C4-2B (cell line): Measurements from ENCODE around the gene SCFD2.
"Not testable (repeated sequence)": the region's sequence is repeated elsewhere in the genome, so short reads cannot be mapped to it uniquely, and the experiment has no call there.

ENCODE experiments used
- ZFX ChIP-seq: fragments of 450-650 bp; IDR thresholded peaks from 2 replicates; pipeline ENCODE4 v1.6.1; 2017
- TF ChIP-seq, protein P1 (sequence below): fragments of 450-650 bp; conservative IDR thresholded peaks from 2 replicates; pipeline ENCODE4 v1.5.1; 2017; ENCODE audit warnings: mild to moderate bottlenecking

DNA sequence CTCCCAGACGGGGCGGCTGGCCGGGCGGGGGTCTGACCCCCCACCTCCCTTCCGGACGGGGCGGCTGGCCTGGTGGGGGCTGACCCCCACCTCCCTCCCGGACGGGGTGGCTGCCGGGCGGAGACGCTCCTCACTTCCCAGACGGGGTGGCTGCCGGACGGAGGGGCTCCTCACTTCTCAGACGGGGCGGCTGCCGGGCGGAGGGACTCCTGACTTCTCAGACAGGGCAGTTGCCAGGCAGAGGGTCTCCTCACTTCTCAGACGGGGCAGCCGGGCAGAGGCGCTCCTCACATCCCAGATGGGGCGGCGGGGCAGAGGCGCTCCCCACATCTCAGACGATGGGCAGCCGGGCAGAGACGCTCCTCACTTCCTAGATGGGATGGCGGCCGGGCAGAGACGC lies 109.9 kb downstream of the SCFD2 start:
- TF ChIP-seq, protein P1, sequence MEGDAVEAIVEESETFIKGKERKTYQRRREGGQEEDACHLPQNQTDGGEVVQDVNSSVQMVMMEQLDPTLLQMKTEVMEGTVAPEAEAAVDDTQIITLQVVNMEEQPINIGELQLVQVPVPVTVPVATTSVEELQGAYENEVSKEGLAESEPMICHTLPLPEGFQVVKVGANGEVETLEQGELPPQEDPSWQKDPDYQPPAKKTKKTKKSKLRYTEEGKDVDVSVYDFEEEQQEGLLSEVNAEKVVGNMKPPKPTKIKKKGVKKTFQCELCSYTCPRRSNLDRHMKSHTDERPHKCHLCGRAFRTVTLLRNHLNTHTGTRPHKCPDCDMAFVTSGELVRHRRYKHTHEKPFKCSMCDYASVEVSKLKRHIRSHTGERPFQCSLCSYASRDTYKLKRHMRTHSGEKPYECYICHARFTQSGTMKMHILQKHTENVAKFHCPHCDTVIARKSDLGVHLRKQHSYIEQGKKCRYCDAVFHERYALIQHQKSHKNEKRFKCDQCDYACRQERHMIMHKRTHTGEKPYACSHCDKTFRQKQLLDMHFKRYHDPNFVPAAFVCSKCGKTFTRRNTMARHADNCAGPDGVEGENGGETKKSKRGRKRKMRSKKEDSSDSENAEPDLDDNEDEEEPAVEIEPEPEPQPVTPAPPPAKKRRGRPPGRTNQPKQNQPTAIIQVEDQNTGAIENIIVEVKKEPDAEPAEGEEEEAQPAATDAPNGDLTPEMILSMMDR: not testable (repeated sequence)
- not testable (repeated sequence) for TF ChIP-seq ZFX
